ENCODE data around the gene ATP5F1D.

ATP5F1D gene

GRCh38 chr19:1245494-1246264 lies 4.1 kb downstream of the ATP5F1D start:
- DNase-seq = peak in 5 of 51 donors; percentile 24 to 58 (median 34)

- peak in 2 of 51 donors; percentile 6 to 26 for DNase-seq
Observed at GRCh38 chr19:1246265-1247087, 4.9 kb downstream of the ATP5F1D start.

- DNase-seq = no peak
Observed at GRCh38 chr19:1247748-1248138, 6.2 kb downstream of the ATP5F1D start.

- DNase-seq = peak in 41 of 51 donors; percentile 56 to 89 (median 74)
Observed at GRCh38 chr19:1248139-1248785, 6.7 kb downstream of the ATP5F1D start, which contains the start of gene MIDN. TSS of gene MIDN (plus strand) at chr19:1248583. CDS start at chr19:1250297, 1,714 bp downstream.

- peak in 47 of 51 donors; percentile 49 to 91 (median 77) for DNase-seq
Observed at GRCh38 chr19:1248786-1249297, 7.3 kb downstream of the ATP5F1D start.

GRCh38 chr19:1249298-1249989 lies 7.9 kb downstream of the ATP5F1D start:
- DNase-seq = peak; percentile 50 to 97 (median 88)

- DNase-seq = no peak
Observed at GRCh38 chr19:1249990-1250436, 8.5 kb downstream of the ATP5F1D start.

- peak in 43 of 51 donors; percentile 30 to 82 (median 55) for DNase-seq
Observed at GRCh38 chr19:1250437-1251260, 9.1 kb downstream of the ATP5F1D start.

GRCh38 chr19:1251330-1252220 lies 10.0 kb downstream of the ATP5F1D start:
- DNase-seq = peak in 38 of 51 donors; percentile 32 to 88 (median 56)

GRCh38 chr19:1252221-1252820 lies 10.8 kb downstream of the ATP5F1D start:
- peak in 50 of 51 donors; percentile 58 to 99 (median 86) for DNase-seq

- DNase-seq = peak; percentile 58 to 99 (median 90)
Observed at GRCh38 chr19:1252821-1253513, 11.4 kb downstream of the ATP5F1D start.

GRCh38 chr19:1253514-1254080 lies 12.0 kb downstream of the ATP5F1D start:
- DNase-seq = no peak

GRCh38 chr19:1254081-1254527 lies 12.6 kb downstream of the ATP5F1D start:
- DNase-seq = peak in 30 of 51 donors; percentile 19 to 78 (median 48)

- peak in 1 of 51 donors; percentile 40 for DNase-seq
Observed at GRCh38 chr19:1254530-1255185, 13.1 kb downstream of the ATP5F1D start.

GRCh38 chr19:1255186-1256161 lies 13.9 kb downstream of the ATP5F1D start:
- DNase-seq = peak in 49 of 51 donors; percentile 14 to 89 (median 75)

Measured in hypothalamus (tissue), 51 donors.